Left forelimb (tissue), 1 donor: ENCODE results near the gene NPIPB12.
"Not testable (repeated sequence)": the region's sequence is repeated elsewhere in the genome, so short reads cannot be mapped to it uniquely, and the experiment has no call there.

Experiments
- DNase-seq: peaks from one replicate; pipeline ENCODE4 v3.0.0-alpha.2; 2018; ENCODE audit warnings: low spot score

Gene NPIPB12

DNA sequence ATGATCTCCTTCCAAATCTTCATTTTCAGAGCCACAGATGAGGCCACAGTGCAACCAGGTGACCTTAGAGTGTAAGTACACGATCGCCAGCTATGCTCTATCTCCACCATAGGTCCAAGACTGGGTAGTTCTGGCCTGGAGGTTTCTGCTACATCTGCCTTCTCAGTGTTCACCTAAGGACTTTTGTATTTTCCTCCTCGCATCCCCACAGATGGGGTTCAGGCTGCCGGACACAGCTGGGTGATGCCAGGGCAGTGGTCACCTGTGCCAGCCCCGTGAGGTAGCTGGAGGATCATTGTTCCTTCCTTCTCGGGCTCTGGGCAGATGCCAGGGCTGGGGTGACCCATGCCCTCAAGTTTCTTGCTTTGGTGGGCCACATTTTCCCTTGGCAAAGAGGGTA, at the start of gene NPIPB12:
Gene NPIPB12, minus strand, starts transcription at position 101 of the 400 bp plus-strand sequence.
- not testable (repeated sequence) for DNase-seq

DNA sequence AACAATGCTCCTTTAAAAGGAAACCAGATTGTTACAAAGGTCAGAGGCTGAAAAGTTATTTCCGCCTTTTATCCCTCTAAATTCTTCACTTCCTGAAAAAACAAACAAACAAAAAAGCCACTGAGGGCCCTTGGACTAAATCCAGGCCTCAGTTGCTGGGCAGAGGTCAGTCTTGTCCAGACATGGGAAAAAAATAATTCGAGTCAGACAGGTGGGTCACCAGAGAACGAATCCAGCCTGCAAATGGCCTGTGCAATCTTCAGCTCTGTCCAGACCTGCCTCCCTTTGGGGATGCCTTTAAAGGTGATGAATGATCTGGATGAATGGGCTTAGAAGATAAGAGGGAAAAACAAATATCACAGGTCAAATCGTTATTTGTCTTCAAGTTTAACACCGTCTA, 15.3 kb upstream of the NPIPB12 start:
- not testable (repeated sequence) for DNase-seq

DNA sequence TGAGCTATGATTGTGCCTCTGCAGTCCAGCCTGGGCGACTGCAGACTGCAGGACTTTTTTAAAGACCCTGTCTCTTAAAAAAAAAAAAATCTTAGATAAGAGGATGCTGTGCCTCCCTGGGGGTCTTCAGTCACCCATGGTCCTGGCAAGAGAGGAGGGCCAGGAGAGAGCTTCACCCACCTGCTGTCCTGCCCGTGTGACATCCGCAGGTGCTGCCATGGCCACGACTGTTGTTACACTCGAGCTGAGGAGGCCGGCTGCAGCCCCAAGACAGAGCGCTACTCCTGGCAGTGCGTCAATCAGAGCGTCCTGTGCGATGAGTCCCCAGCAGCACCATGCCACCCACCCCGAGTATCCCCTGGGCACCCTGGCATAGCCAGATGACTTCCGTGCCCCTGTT, 23.9 kb downstream of the NPIPB12 start:
- not testable (repeated sequence) for DNase-seq

DNA sequence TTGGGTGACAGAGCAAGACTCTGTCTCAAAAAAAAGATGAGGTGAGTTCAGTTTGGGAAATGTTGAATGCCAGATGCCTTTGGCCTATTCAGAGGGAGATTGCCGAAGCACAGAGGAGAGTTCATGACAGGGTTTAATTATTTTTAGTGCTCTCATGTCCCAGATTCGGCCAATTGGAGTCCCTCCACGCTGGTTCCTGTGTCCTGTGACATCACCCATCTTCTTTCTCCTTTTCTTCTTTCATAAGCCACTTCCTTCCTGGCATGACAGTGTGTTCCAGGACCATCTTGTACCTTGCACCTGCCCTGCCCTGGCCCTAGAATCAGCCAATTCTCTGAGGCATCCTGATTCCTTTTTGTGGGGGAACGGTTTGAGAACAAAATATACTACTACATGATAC, 34.1 kb downstream of the NPIPB12 start:
- not testable (repeated sequence) for DNase-seq

DNA sequence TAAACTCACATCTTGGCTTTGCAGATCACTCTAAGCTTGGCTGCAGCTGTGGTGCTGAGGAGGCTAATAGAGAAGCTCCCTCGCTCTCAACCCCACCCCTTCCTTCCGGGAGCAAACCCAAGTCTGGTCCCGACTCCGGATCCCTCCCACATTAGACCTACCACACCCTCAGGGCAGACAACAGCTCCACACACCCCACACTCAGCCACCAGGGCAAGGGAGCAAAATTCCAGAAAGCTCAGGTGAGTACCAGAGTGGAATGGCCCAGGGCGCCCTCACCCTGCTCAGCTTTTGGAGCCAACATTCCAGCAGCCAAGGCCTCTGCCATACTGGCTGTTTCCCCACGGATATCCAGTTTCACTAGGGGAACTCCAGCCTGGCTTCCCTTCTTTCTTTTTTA, 36.5 kb downstream of the NPIPB12 start:
- not testable (repeated sequence) for DNase-seq

DNA sequence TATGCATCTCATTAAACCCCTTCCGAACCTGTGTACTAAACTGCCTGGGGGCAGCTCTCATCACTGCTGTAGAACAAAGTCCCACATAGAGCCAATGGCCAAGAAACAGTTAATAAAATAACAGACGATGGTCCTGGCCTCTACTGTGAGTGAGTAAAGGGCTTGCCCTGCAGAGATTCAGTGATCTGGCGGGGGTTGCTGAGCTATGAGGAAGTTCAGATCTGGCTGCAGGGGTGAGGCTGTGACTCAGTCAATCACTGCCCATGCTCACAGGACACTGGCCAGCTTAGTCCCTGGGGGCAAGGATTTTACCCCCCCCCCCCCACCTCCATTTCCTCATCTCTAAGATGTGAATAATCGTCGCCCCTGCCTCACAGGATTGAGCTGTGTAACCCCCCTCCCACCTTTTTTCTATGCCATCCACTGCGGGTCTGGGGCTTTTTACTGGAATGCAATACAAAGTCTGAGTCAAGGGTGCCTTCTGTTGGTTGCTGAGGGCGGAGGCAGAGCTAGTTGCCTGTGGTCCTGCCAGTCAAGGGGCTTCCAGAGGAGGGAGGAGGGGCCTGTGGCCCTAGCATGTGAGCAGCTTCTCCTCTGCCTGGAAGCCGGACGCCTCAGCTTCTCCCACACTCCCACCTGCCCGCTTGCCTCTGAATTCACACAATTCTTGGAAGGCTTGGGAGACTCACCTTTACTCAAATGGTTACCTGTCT, 38.4 kb downstream of the NPIPB12 start:
- not testable (repeated sequence) for DNase-seq

DNA sequence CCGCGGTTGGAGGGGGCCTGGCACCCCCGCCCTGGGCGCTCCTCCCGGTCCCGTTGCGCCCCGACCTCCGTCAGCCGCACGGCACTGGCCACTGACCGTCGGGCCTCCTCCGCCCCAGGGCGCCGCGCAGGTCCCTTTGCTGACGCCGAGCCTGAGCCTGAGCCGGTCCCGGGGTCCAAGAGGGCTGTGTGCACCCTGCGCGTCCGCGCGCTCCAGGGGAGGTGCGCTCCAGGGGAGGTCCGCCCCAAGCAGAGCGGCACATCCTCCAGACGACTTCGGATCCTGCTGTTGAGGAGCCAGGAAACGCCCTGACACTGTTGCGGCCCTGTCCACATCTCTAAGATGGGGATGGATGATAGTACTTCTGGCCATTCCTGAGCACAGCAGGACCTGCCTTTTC, 39.3 kb downstream of the NPIPB12 start:
- DNase-seq = not testable (repeated sequence)

DNA sequence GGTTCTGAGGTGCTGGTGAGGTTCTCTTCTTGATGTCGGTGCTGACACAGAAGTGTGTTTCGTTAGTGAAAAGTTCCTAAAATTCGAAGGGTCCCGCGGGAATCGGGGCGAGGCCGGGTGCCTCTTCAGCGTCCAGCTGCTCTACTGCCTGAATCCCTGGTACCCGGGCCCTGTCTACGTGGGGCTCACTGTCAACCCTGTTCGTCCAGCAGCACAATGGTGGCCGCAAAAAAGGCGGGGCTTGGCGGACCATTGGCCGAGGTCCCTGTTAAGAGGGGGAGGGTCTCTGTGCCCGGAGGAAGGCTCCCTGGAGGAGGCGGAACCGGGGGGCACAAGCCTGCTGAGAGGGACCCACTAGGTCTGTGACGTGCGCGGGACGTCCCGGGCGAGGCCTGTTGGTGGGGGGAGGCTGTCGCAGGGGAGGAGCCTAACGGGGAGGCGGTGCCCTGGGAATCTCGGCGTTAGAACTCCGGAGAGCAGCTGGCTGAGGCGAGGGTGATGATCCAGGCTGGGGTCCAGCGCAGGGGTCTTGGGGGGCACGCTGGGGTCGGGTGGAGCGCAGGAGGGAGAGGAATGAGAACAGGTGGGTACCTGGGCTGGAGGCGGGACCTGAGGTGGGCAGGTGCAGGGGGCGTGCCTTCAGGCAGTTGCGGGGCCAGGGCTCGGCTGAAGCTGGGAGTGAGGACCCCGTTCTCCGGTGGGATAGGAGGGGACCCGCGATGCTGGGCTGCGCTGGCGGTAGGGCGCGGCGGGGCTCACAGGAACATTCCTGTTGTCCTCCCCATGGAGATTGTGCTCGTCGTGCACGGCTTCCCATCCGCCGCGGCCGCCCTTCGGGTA, 40.0 kb downstream of the NPIPB12 start:
- not testable (repeated sequence) for DNase-seq

DNA sequence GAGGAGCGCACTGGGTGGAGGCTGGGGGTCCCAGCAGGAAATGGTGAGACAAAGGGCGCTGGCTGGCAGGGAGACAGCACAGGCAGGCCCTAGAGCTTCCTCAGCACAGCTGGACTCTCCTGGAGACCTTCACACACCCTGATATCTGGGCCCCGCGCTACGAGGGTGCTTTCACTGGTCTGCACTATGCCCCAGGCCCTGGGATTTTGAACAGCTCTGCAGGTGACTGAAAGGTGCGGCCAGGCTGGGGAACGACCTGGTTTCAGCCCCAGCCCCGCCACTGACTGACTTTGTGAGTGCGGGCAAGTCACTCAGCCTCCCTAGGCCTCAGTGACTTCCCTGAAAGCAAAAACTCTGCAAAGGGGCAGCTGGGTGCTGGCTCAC, 45.6 kb downstream of the NPIPB12 start:
- DNase-seq = not testable (repeated sequence)

DNA sequence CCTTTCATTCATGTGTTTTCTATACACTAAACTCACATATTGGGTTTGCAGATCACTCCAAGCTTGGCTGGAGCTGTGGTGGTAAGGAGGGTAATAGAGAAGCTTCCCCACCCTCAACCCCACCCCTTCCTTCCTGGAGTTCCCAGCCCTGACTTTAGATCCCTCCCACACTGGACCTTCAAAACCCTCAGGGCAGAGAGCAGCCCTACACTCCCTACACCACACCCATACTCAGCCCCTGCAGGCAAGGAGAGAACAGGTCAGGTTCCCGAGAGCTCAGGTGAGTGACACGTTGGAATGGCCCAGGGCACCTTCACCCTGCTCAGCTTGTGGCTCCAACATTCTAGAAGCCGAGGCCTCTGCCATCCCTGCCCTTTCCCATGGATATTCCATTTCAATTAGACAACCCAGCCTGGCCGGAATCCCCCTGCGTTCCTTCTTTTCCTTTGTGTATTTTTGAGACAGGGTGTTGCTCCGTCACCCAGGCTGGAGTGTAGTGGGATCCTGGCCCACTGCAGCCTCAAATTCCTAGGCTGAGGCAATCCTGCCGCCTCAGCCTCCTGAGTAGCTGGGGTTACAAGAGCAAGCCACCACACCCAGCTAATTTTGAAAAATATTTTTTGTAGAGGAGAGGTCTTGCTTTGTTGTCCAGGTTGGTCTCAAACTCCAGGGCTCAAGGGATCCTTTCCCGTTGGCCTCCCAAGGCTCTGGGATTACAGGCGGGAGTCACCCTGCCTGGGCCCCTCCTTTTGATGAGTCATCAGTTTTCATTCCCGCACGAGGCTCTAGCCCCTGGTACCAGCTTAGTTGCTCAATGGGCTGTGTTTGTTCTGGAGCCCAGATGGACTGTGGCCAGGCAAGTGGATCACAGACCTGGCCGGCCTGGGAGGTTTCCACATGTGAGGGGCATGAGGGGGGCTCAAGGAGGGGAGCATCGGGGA, 46.2 kb downstream of the NPIPB12 start, which contains the start of gene SULT1A4:
Gene SULT1A4, plus strand, starts transcription at position 208 of the 941 bp plus-strand sequence. CDS start 1,473 bp downstream, outside the sequence.
- not testable (repeated sequence) for DNase-seq

DNA sequence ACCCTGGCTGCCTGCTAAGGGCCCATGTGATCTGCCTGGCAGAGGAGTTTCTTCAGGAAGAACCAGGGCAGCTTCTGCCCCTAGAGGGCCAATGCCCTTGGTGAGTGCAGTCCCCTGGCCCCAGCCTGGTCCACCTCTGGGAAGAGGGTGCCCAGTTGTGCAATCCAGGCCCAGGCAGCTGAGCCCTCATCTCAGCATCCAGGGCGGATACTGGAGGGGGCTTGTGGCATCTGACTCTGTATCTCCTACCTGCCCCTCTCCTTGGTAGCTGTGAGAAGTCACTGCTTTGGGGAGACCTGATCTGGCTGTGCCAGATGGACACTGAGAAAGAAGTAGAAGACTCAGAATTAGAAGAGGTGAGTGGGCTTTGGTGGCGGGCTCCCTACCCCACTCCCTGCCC, 48.5 kb downstream of the NPIPB12 start:
- DNase-seq = not testable (repeated sequence)

DNA sequence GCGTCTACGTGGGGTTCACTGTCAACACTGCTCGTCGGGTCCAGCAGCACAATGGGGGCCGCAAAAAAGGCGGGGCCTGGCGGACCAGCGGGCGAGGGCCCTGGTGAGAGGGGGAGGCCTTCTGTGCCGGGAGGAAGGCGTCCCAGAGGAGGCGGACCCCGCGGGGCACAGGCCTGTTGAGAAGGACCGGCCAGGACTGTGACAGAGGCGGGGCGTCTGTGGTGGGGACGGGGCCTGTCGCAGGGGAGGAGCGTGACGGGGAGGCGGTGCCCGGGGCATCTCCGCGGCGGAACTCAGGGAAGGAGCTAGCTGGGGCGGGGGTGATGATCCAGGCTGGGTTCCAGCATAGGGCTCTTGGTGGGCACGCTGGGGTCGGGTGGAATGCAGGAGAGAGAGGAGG, 51.4 kb downstream of the NPIPB12 start:
- DNase-seq = not testable (repeated sequence)

DNA sequence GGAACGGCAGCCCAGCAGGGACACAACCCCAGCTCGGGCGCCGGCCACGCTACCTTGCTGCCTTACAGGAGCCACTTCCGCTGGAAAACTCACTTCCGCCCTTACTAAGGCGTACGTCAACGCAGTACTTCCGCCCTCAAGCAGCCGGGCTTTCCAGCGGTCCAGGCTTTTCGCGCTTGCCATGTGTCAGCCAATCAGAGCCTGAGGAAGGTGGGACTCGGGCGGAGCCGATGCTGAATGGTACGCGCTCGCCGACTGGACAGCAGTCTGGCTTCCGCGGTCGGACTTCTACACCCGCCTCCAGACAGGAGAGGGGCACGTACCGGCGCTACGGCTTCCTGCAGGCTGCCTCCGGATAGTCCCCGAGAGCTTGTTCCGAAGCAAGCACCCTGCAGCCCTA, 51.9 kb downstream of the NPIPB12 start, which contains the start of the genes BOLA2 and SLX1B:
Gene BOLA2, minus strand, starts transcription at position 83 of the 400 bp plus-strand sequence. CDS start 98 bp downstream, outside the sequence.
Gene SLX1B, plus strand, starts transcription at position 265 of the 400 bp plus-strand sequence.
- not testable (repeated sequence) for DNase-seq

DNA sequence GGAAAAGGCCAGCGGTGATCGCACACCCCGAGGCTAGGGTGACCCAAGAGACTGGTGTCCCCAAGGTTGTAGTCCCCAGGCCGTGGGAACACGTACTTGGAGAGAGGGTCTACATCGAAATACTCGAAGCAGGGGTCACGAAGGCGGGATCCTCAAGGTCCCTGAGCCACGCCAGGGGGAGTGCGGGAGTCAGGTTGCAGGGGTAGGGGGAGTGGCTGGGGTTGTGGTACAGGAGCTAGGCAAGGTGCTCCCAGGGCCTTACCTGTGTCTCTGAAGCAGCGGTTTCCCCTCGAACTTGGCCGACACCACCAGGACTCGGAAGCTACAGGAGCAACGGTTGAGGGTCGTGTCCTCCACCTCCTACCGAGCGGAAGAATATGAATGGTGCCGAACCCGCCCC, 52.5 kb downstream of the NPIPB12 start:
- DNase-seq = not testable (repeated sequence)
